Endothelial cell of umbilical vein (primary cell): ENCODE measurements around the gene IRF2BP2. TPM values are rescaled to one million over a fixed set of nuclear protein-coding genes. Genes with fewer than 3 reads are reported as not detected.

Experiments used
- BruUV-seq: library from RNA; stranded (reverse); fragments of 400-500 nt; replicated peaks from 2 replicates; lab custom pipeline; 2021; lab: Mats Ljungman, UMichigan
- CTCF ChIA-PET: fragments of 300-600, 350-600 bp; sonication (Branson Sonifier 250); formaldehyde crosslinking; loops from one replicate; lab custom pipeline; 2021; ENCODE audit warnings: antibody characterized with exemption, inconsistent platforms; lab: Charles Lee
- POLR2A ChIA-PET: fragments of 300-600, 350-600 bp; sonication (Branson Sonifier 250); formaldehyde crosslinking; loops from one replicate; lab custom pipeline; 2021; ENCODE audit warnings: antibody characterized with exemption, inconsistent platforms; lab: Charles Lee
- DNase-seq: peaks from one replicate; pipeline ENCODE4 v3.0.0-alpha.2; 2011; ENCODE audit warnings: low read depth, low spot score
- FAIRE-seq: peaks from 2 replicates; lab custom pipeline; 2011; peaks lifted over from hg19 to GRCh38; lab: Jason Lieb, UNC
- H2AFZ ChIP-seq: 2 replicates; pipeline ENCODE4 v1.6.0; 2012; ENCODE audit warnings: low read depth, low read length, control low read depth, inconsistent platforms
- H3K27ac ChIP-seq: 2 replicates; pipeline ENCODE4 v1.5.1; 2011; ENCODE audit warnings: low read depth, mild to moderate bottlenecking, control low read depth, low read length, moderate library complexity; ENCODE audit not compliant: insufficient read depth
- H3K27me3 ChIP-seq, 2 experiments: 2 replicates each; pipeline versions ENCODE4 v1.6.0 to v1.6.1; 2011; ENCODE audit warnings: low read length in 2 of 2, mixed read lengths in 1 of 2; ENCODE audit not compliant: control insufficient read depth in 2 of 2, insufficient read depth in 2 of 2
- H3K36me3 ChIP-seq, 2 experiments: 2 replicates in 1 of 2; 3 replicates in 1 of 2; pipeline ENCODE4 v1.5.1; 2011; ENCODE audit warnings: low read length in 2 of 2, mild to moderate bottlenecking in 1 of 2, moderate library complexity in 1 of 2; ENCODE audit not compliant: control insufficient read depth in 2 of 2, insufficient read depth in 2 of 2; ENCODE audit errors: extremely low read depth in 1 of 2
- H3K4me1 ChIP-seq: 3 replicates; pipeline ENCODE4 v1.5.1; 2011; ENCODE audit warnings: mild to moderate bottlenecking, low read length; ENCODE audit not compliant: control insufficient read depth, insufficient read depth; ENCODE audit errors: extremely low read depth
- H3K4me2 ChIP-seq: 2 replicates; pipeline ENCODE4 v1.6.1; 2011; ENCODE audit warnings: low read length, control low read depth, mixed read lengths; ENCODE audit not compliant: insufficient read depth
- H3K4me3 ChIP-seq, 3 experiments: fragments of 200-600 bp in 1 of 3; sonication (generic), shearing (Covaris generic) in 1 of 3; replicated peaks in 1 of 3; 2 replicates each; pipeline ENCODE4 v1.5.1; 2011 to 2016; ENCODE audit warnings: control low read depth in 3 of 3, low read length in 3 of 3, mild to moderate bottlenecking in 2 of 3, inconsistent platforms in 1 of 3, low read depth in 1 of 3, moderate library complexity in 1 of 3; ENCODE audit not compliant: insufficient read depth in 1 of 3
- H3K79me2 ChIP-seq: 2 replicates; pipeline ENCODE4 v1.6.0; 2012; ENCODE audit warnings: low read length, inconsistent platforms; ENCODE audit not compliant: control insufficient read depth, insufficient read depth
- H3K9ac ChIP-seq: replicated peaks from 2 replicates; pipeline ENCODE3; 2011; ENCODE audit warnings: low read length, control low read depth; ENCODE audit not compliant: insufficient read depth; ENCODE audit errors: extremely low read depth
- H3K9me1 ChIP-seq: replicated peaks from 3 replicates; pipeline ENCODE4 v1.6.0; 2011; ENCODE audit warnings: mild to moderate bottlenecking, low read length; ENCODE audit not compliant: control insufficient read depth, insufficient read depth; ENCODE audit errors: extremely low read depth
- H3K9me3 ChIP-seq: replicated peaks from 2 replicates; pipeline ENCODE4 v1.5.1; 2012; ENCODE audit warnings: low read length, inconsistent platforms; ENCODE audit not compliant: control insufficient read depth, insufficient read depth
- H4K20me1 ChIP-seq: replicated peaks from 2 replicates; pipeline ENCODE3; 2011; ENCODE audit warnings: mild to moderate bottlenecking, low read length; ENCODE audit not compliant: control insufficient read depth, insufficient read depth; ENCODE audit errors: extremely low read depth
- CTCF ChIP-seq, 2 donors: IDR thresholded peaks; 1 replicate in 1 of 2; 2 replicates in 1 of 2; pipeline ENCODE4 v1.5.1; 2011; ENCODE audit warnings: low read length in 2 of 2, mild to moderate bottlenecking in 2 of 2, moderate library complexity in 2 of 2, control low read depth in 1 of 2, inconsistent platforms in 1 of 2, low read depth in 1 of 2; ENCODE audit not compliant: insufficient read depth in 1 of 2; ENCODE audit errors: extremely low read depth in 1 of 2
- EZH2 ChIP-seq: IDR thresholded peaks from 2 replicates; pipeline ENCODE4 v1.6.1; 2012; ENCODE audit warnings: borderline replicate concordance, low read depth, mild to moderate bottlenecking, moderate library complexity, low read length, inconsistent platforms; ENCODE audit not compliant: severe bottlenecking
- FOS ChIP-seq: IDR thresholded peaks from 2 replicates; pipeline ENCODE4 v1.6.1; 2011; ENCODE audit warnings: mild to moderate bottlenecking, low read length, moderate library complexity, borderline replicate concordance; ENCODE audit not compliant: insufficient read depth
- GATA2 ChIP-seq: IDR thresholded peaks from 2 replicates; pipeline ENCODE4 v1.7.0; 2011; ENCODE audit warnings: low read depth, mild to moderate bottlenecking, moderate library complexity, mixed read lengths, low read length; ENCODE audit not compliant: insufficient read length, insufficient read depth
- JUN ChIP-seq: IDR thresholded peaks from 2 replicates; pipeline ENCODE4 v1.6.1; 2011; ENCODE audit warnings: borderline replicate concordance, low read depth; ENCODE audit not compliant: insufficient read length, insufficient read depth
- MAX ChIP-seq: IDR thresholded peaks from 2 replicates; pipeline ENCODE4 v1.6.1; 2011; ENCODE audit not compliant: insufficient read depth, insufficient read length
- MYC ChIP-seq: IDR thresholded peaks from one replicate; pipeline ENCODE4 v1.6.1; 2011; ENCODE audit warnings: mild to moderate bottlenecking, low read depth, low read length
- POLR2A ChIP-seq: IDR thresholded peaks from 2 replicates; pipeline ENCODE4 v1.6.1; 2012; ENCODE audit warnings: low read depth, mild to moderate bottlenecking, control low read depth, low read length
- POLR2AphosphoS5 ChIP-seq: IDR thresholded peaks from 2 replicates; pipeline ENCODE4 v1.6.1; 2012; ENCODE audit warnings: low read depth, mild to moderate bottlenecking, control low read depth, low read length, moderate library complexity; ENCODE audit not compliant: insufficient read depth
- dilution Hi-C: fragments of 300-500 bp; cut with MboI; formaldehyde crosslinking; loops from one replicate; pipeline ENCODE4 v1.15.0; 2019; ENCODE audit warnings: low sequenced_read_pairs; ENCODE audit not compliant: extremely low pct_ligation_motif_present
- intact Hi-C: fragments of 100-400 bp; cut with micrococcal nuclease; formaldehyde crosslinking; loops from one replicate; pipeline ENCODE4 v1.10.0; 2022
- polyA plus RNA-seq, 4 experiments: library from polyadenylated mRNA; depleted of rRNA in 3 of 4; stranded (reverse) in 3 of 4; unstranded in 1 of 4; fragments of >200 nt; gene quantifications; 2 replicates each; pipeline versions ENCODE4 v1.2.1 to v1.2.3, GENCODE V29; 2011 to 2012; ENCODE audit warnings: missing spikeins in 1 of 4
- total RNA-seq: library from RNA; stranded (reverse); gene quantifications from 2 replicates; pipeline ENCODE4 v1.2.3, GENCODE V29; 2021

The IRF2BP2 gene
- total and polyA plus RNA-seq, 2 donors (not counting 3 experiments of a cell fraction or from before 2014, with no cell fraction given), result 66.6 to 109 TPM

DNA sequence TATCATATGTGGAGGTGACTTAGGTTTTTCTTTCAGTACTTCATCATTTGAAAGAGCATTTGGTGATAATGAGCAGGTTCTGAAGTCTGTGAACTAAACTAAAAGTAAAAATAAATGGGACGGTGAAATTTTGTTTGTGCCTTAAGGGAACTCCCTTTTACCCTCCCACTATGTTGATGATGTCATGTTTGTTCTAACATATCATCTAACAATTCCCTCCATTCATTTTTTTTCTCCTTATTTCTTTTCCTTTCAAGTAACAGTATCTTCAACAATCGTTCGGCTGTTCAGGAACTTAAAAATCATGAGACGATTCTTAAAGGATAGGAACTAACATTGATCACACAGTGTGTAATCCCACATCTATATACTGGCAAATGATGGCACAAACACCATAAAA, 30.0 kb upstream of the IRF2BP2 start:
- Histone ChIP-seq H3K36me3 (no peaks in the 10 kb centered on the region), H3K4me2 (no peak overlapping the region), H3K27ac (no peak overlapping the region), H4K20me1 (no peaks in the 10 kb centered on the region), H3K79me2 (no peaks in the 10 kb centered on the region), H3K9me1 (no peaks in the 10 kb centered on the region), H2AFZ (no peak overlapping the region), H3K27me3 (no peaks in the 10 kb centered on the region), H3K4me3 (no peak overlapping the region), H3K4me1 (no peaks in the 10 kb centered on the region), H3K9ac (no peak overlapping the region), H3K9me3 (no peaks in the 10 kb centered on the region)
- TF ChIP-seq MYC, result no peak
- no peak for TF ChIP-seq FOS
- no peak for TF ChIP-seq MAX
- no peak for TF ChIP-seq GATA2
- no peak for TF ChIP-seq POLR2A
- no peak for TF ChIP-seq EZH2
- TF ChIP-seq POLR2AphosphoS5, result no peak
- no peak for TF ChIP-seq CTCF (IDR thresholded peaks at IDR 0.05; ENCODE audit: extremely low read depth in 1 of 2, insufficient read depth in 1 of 2, low read depth in 1 of 2, low read length in 2 of 2)
- no peak for TF ChIP-seq JUN
- ChIA-PET POLR2A (no interaction called here), CTCF (no interaction called here)
- FAIRE-seq (no peak), DNase-seq (no peak)
- intact Hi-C loops (no loop called here), dilution Hi-C loops (no loop called here)
- BruUV-seq, result no TSS peak
